ENCODE data around the gene HIGD1B. TPM values are rescaled to one million over a fixed set of nuclear protein-coding genes. Genes with fewer than 3 reads are reported as not detected.

The HIGD1B gene
- total RNA-seq, 1 experiment from 2014 or later, result not detected

DNA sequence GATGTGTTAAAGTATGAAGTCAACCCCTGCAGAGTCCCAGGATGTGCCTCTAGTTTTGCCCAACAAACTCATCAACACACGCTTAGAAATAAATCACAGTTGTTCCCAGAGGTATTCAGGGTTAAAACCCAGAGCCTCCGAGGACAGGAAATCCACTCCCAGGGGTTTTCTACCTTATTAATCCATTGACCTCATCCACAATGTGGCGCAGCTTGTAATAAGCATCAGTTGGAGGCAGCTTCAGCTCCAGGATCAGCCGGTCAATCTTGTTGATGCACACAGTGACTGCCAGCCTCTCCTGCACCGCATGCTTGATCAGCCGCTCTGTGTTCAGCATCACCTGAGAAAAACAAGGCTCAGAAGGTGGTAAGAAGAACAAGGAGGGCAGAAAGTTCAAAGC, 28.1 kb downstream of the HIGD1B start:
- intact Hi-C loops (cut with micrococcal nuclease; ENCODE audit: unreplicated experiment), result no loop called here
- in situ Hi-C loops (cut with HindIII; ENCODE audit: low pct_unique_long_range_greater_than_20kb, low sequenced_read_pairs), result no loop called here
- DNase-seq (ENCODE audit: low read depth, low spot score) (no peak), ATAC-seq (no peak)
- H3K4me1 ChIP-seq (ENCODE audit: control insufficient read depth, insufficient read depth, low read length), result no peaks in the 10 kb centered on the region
- no peak overlapping the region for H3K27ac ChIP-seq (ENCODE audit: low read length)
- H3K4me3 ChIP-seq (ENCODE audit: low read depth in 2 of 2, low read length in 2 of 2), result no peak overlapping the region
- H3K36me3 ChIP-seq (ENCODE audit: control insufficient read depth, insufficient read depth, low read length), result peaks cover 23% of the 10 kb centered on the region
- H3K27me3 ChIP-seq (ENCODE audit: control insufficient read depth, insufficient read depth, low read length), result no peaks in the 10 kb centered on the region
- no TSS peak for BruUV-seq (replicated peaks)
- CTCF ChIA-PET, result no interaction called here
- no peaks in the 10 kb centered on the region for H3K9me3 ChIP-seq (ENCODE audit: control insufficient read depth, insufficient read depth, low read depth, low read length)
- POLR2A ChIA-PET, result no interaction called here
- TF ChIP-seq, protein P1, sequence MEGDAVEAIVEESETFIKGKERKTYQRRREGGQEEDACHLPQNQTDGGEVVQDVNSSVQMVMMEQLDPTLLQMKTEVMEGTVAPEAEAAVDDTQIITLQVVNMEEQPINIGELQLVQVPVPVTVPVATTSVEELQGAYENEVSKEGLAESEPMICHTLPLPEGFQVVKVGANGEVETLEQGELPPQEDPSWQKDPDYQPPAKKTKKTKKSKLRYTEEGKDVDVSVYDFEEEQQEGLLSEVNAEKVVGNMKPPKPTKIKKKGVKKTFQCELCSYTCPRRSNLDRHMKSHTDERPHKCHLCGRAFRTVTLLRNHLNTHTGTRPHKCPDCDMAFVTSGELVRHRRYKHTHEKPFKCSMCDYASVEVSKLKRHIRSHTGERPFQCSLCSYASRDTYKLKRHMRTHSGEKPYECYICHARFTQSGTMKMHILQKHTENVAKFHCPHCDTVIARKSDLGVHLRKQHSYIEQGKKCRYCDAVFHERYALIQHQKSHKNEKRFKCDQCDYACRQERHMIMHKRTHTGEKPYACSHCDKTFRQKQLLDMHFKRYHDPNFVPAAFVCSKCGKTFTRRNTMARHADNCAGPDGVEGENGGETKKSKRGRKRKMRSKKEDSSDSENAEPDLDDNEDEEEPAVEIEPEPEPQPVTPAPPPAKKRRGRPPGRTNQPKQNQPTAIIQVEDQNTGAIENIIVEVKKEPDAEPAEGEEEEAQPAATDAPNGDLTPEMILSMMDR (IDR thresholded peaks at IDR 0.05), result no peak
- TF ChIP-seq TCF7L2 (IDR thresholded peaks at IDR 0.05; ENCODE audit: low read depth, low read length), result no peak
- no peak for TF ChIP-seq POLR2AphosphoS5 (IDR thresholded peaks at IDR 0.05; ENCODE audit: low read depth, low read length)
- TF ChIP-seq, protein P2, sequence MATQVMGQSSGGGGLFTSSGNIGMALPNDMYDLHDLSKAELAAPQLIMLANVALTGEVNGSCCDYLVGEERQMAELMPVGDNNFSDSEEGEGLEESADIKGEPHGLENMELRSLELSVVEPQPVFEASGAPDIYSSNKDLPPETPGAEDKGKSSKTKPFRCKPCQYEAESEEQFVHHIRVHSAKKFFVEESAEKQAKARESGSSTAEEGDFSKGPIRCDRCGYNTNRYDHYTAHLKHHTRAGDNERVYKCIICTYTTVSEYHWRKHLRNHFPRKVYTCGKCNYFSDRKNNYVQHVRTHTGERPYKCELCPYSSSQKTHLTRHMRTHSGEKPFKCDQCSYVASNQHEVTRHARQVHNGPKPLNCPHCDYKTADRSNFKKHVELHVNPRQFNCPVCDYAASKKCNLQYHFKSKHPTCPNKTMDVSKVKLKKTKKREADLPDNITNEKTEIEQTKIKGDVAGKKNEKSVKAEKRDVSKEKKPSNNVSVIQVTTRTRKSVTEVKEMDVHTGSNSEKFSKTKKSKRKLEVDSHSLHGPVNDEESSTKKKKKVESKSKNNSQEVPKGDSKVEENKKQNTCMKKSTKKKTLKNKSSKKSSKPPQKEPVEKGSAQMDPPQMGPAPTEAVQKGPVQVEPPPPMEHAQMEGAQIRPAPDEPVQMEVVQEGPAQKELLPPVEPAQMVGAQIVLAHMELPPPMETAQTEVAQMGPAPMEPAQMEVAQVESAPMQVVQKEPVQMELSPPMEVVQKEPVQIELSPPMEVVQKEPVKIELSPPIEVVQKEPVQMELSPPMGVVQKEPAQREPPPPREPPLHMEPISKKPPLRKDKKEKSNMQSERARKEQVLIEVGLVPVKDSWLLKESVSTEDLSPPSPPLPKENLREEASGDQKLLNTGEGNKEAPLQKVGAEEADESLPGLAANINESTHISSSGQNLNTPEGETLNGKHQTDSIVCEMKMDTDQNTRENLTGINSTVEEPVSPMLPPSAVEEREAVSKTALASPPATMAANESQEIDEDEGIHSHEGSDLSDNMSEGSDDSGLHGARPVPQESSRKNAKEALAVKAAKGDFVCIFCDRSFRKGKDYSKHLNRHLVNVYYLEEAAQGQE (IDR thresholded peaks at IDR 0.05; ENCODE audit: insufficient read depth in 1 of 2, low read depth in 2 of 2, low read length in 1 of 2), result no peak
- no peak for TF ChIP-seq SIN3A (IDR thresholded peaks at IDR 0.05; ENCODE audit: borderline replicate concordance, insufficient read depth, low read depth, low read length)

DNA sequence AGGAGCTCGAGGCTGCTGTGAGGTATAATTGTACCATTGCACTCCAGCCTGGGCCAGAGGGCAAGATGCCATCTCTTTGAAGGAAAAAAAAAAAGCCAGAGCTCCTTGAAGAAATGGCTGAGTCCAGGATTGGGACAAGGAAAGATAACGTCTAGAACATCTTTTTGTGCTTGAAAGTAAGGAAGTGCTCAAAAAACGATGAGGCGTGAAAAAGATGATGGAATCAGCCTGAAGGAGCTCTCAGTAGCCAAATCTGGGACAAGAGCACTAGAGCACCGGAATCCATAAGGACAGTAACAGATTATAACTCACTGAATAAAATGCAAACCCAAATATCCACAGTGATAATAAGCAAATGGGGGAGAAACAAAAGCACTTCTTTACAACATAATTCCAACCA, 29.4 kb downstream of the HIGD1B start:
- BruUV-seq (replicated peaks), result no TSS peak
- POLR2A ChIA-PET, result no interaction called here
- intact Hi-C loops (cut with micrococcal nuclease; ENCODE audit: unreplicated experiment), result no loop called here

More for the DNA sequence above, 29.4 kb downstream of the HIGD1B start:
- no peak for DNase-seq (ENCODE audit: low read depth, low spot score)
- Histone ChIP-seq H3K4me3 (ENCODE audit: low read depth in 2 of 2, low read length in 2 of 2) (no peak overlapping the region), H3K9me3 (ENCODE audit: control insufficient read depth, insufficient read depth, low read depth, low read length) (no peaks in the 10 kb centered on the region), H3K4me1 (ENCODE audit: control insufficient read depth, insufficient read depth, low read length) (no peaks in the 10 kb centered on the region), H3K27me3 (ENCODE audit: control insufficient read depth, insufficient read depth, low read length) (no peaks in the 10 kb centered on the region), H3K27ac (ENCODE audit: low read length) (no peak overlapping the region), H3K36me3 (ENCODE audit: control insufficient read depth, insufficient read depth, low read length) (peaks cover 23% of the 10 kb centered on the region)
- no peak for ATAC-seq
- CTCF ChIA-PET, result no interaction called here
- no peak for TF ChIP-seq TCF7L2 (IDR thresholded peaks at IDR 0.05; ENCODE audit: low read depth, low read length)
- TF ChIP-seq, protein P2 (IDR thresholded peaks at IDR 0.05; ENCODE audit: insufficient read depth in 1 of 2, low read depth in 2 of 2, low read length in 1 of 2), result no peak
- no peak for TF ChIP-seq SIN3A (IDR thresholded peaks at IDR 0.05; ENCODE audit: borderline replicate concordance, insufficient read depth, low read depth, low read length)
- TF ChIP-seq, protein P1 (IDR thresholded peaks at IDR 0.05), result no peak
- TF ChIP-seq POLR2AphosphoS5 (IDR thresholded peaks at IDR 0.05; ENCODE audit: low read depth, low read length), result no peak
- in situ Hi-C loops (cut with HindIII; ENCODE audit: low pct_unique_long_range_greater_than_20kb, low sequenced_read_pairs), result no loop called here

Measured in Panc1 (cell line).